Hepatocyte (in vitro differentiated cells): Measurements from ENCODE around the gene LDLR.
"Not testable (repeated sequence)": the region's sequence is repeated elsewhere in the genome, so short reads cannot be mapped to it uniquely, and the experiment has no call there.

Experiments used
- EZH2 ChIP-seq: fragments of 200-600 bp; sonication (generic); IDR thresholded peaks from 2 replicates; pipeline ENCODE4 v1.6.1; 2016; ENCODE audit warnings: antibody characterized with exemption, mild to moderate bottlenecking, borderline replicate concordance
- EZH2phosphoT487 ChIP-seq: fragments of 200-600 bp; sonication (generic); IDR thresholded peaks from one replicate; pipeline ENCODE4 v1.6.1; 2018; ENCODE audit warnings: antibody characterized with exemption, mild to moderate bottlenecking, low read depth, moderate library complexity; ENCODE audit not compliant: unreplicated experiment, severe bottlenecking
- TF ChIP-seq, protein P1 (sequence below): fragments of 200-600 bp; sonication (generic); IDR thresholded peaks from 2 replicates; pipeline ENCODE4 v1.5.1; 2016; ENCODE audit warnings: antibody characterized with exemption, mild to moderate bottlenecking; ENCODE audit not compliant: poor library complexity

GRCh38 chr19:11160440-11160768 lies 71.1 kb downstream of the LDLR start:
- TF ChIP-seq, protein P1, sequence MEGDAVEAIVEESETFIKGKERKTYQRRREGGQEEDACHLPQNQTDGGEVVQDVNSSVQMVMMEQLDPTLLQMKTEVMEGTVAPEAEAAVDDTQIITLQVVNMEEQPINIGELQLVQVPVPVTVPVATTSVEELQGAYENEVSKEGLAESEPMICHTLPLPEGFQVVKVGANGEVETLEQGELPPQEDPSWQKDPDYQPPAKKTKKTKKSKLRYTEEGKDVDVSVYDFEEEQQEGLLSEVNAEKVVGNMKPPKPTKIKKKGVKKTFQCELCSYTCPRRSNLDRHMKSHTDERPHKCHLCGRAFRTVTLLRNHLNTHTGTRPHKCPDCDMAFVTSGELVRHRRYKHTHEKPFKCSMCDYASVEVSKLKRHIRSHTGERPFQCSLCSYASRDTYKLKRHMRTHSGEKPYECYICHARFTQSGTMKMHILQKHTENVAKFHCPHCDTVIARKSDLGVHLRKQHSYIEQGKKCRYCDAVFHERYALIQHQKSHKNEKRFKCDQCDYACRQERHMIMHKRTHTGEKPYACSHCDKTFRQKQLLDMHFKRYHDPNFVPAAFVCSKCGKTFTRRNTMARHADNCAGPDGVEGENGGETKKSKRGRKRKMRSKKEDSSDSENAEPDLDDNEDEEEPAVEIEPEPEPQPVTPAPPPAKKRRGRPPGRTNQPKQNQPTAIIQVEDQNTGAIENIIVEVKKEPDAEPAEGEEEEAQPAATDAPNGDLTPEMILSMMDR = not testable (repeated sequence)
- TF ChIP-seq EZH2phosphoT487, EZH2: not testable (repeated sequence)
